ENCODE data around the gene DNER.

GRCh38 chr2:229409751-229410181, 304.6 kb downstream of the DNER start:
- no peak for TF ChIP-seq RCOR1 (IDR thresholded peaks at IDR 0.05; ENCODE audit: insufficient replicate concordance, low read length)
- TF ChIP-seq, protein P1, sequence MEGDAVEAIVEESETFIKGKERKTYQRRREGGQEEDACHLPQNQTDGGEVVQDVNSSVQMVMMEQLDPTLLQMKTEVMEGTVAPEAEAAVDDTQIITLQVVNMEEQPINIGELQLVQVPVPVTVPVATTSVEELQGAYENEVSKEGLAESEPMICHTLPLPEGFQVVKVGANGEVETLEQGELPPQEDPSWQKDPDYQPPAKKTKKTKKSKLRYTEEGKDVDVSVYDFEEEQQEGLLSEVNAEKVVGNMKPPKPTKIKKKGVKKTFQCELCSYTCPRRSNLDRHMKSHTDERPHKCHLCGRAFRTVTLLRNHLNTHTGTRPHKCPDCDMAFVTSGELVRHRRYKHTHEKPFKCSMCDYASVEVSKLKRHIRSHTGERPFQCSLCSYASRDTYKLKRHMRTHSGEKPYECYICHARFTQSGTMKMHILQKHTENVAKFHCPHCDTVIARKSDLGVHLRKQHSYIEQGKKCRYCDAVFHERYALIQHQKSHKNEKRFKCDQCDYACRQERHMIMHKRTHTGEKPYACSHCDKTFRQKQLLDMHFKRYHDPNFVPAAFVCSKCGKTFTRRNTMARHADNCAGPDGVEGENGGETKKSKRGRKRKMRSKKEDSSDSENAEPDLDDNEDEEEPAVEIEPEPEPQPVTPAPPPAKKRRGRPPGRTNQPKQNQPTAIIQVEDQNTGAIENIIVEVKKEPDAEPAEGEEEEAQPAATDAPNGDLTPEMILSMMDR (conservative IDR thresholded peaks at IDR 0.05; ENCODE audit: low read depth, low read length), result no peak
- no peak for TF ChIP-seq POLR2A (IDR thresholded peaks at IDR 0.05; ENCODE audit: low read depth, low read length)
- TF ChIP-seq CHD1 (IDR thresholded peaks at IDR 0.05; ENCODE audit: low read depth, low read length), result no peak
- TF ChIP-seq CEBPB (IDR thresholded peaks at IDR 0.05; ENCODE audit: low read depth, low read length), result no peak
- no peak for TF ChIP-seq RAD21 (IDR thresholded peaks at IDR 0.05; ENCODE audit: low read length)
- no peak for TF ChIP-seq RFX5 (IDR thresholded peaks at IDR 0.05; ENCODE audit: low read depth, low read length)
- TF ChIP-seq, protein P2, sequence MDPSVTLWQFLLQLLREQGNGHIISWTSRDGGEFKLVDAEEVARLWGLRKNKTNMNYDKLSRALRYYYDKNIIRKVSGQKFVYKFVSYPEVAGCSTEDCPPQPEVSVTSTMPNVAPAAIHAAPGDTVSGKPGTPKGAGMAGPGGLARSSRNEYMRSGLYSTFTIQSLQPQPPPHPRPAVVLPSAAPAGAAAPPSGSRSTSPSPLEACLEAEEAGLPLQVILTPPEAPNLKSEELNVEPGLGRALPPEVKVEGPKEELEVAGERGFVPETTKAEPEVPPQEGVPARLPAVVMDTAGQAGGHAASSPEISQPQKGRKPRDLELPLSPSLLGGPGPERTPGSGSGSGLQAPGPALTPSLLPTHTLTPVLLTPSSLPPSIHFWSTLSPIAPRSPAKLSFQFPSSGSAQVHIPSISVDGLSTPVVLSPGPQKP (IDR thresholded peaks at IDR 0.05; ENCODE audit: borderline replicate concordance, low read depth, low read length), result no peak
- TF ChIP-seq FOS (IDR thresholded peaks at IDR 0.05; ENCODE audit: low read depth, low read length), result no peak
- no peak for TF ChIP-seq SMC3 (IDR thresholded peaks at IDR 0.05; ENCODE audit: low read depth, low read length)
- TF ChIP-seq, protein P3, sequence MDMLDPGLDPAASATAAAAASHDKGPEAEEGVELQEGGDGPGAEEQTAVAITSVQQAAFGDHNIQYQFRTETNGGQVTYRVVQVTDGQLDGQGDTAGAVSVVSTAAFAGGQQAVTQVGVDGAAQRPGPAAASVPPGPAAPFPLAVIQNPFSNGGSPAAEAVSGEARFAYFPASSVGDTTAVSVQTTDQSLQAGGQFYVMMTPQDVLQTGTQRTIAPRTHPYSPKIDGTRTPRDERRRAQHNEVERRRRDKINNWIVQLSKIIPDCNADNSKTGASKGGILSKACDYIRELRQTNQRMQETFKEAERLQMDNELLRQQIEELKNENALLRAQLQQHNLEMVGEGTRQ (IDR thresholded peaks at IDR 0.05; ENCODE audit: low read depth, low read length), result no peak
- no peak for TF ChIP-seq MAZ (IDR thresholded peaks at IDR 0.05; ENCODE audit: borderline replicate concordance, low read depth, low read length)
- TF ChIP-seq MAFK (IDR thresholded peaks at IDR 0.05; ENCODE audit: low read depth, low read length), result no peak
- no peak for TF ChIP-seq BHLHE40 (IDR thresholded peaks at IDR 0.05; ENCODE audit: low read depth, low read length)

All from IMR-90 (cell line).